ENCODE measurements around the gene ETS1.

The ETS1 gene

GRCh38 chr11:128528294-128528693, 59.1 kb downstream of the ETS1 start:
- peaks cover 22% of the 10 kb centered on the region for H3K27me3 ChIP-seq (ENCODE audit: insufficient read depth, low read length)

GRCh38 chr11:128527046-128527445, 60.3 kb downstream of the ETS1 start:
- Histone ChIP-seq H3K4me3 (ENCODE audit: low read length) (no peak overlapping the region), H3K9me3 (ENCODE audit: low read length) (no peaks in the 10 kb centered on the region), H3K36me3 (ENCODE audit: insufficient read depth, low read length) (no peaks in the 10 kb centered on the region), H3K27me3 (ENCODE audit: insufficient read depth, low read length) (peaks cover 19% of the 10 kb centered on the region), H3K4me1 (ENCODE audit: insufficient read depth, low read length) (peaks cover 30% of the 10 kb centered on the region), H2AFZ (ENCODE audit: low read depth, low read length) (no peak overlapping the region)

More at GRCh38 chr11:128528294-128528693, 59.1 kb downstream of the ETS1 start:
- H3K9me3 ChIP-seq (ENCODE audit: low read length), result no peaks in the 10 kb centered on the region
- H3K4me1 ChIP-seq (ENCODE audit: insufficient read depth, low read length), result peaks cover 37% of the 10 kb centered on the region
- no peak overlapping the region for H2AFZ ChIP-seq (ENCODE audit: low read depth, low read length)
- H3K4me3 ChIP-seq (ENCODE audit: low read length), result no peak overlapping the region
- H3K36me3 ChIP-seq (ENCODE audit: insufficient read depth, low read length), result no peaks in the 10 kb centered on the region

GRCh38 chr11:128525411-128526243, 61.7 kb downstream of the ETS1 start:
- peaks cover 37% of the 10 kb centered on the region for H3K4me1 ChIP-seq (ENCODE audit: insufficient read depth, low read length)
- no peak overlapping the region for H2AFZ ChIP-seq (ENCODE audit: low read depth, low read length)
- H3K4me3 ChIP-seq (ENCODE audit: low read length), result no peak overlapping the region
- H3K36me3 ChIP-seq (ENCODE audit: insufficient read depth, low read length), result no peaks in the 10 kb centered on the region
- H3K9me3 ChIP-seq (ENCODE audit: low read length), result no peaks in the 10 kb centered on the region
- peaks cover 19% of the 10 kb centered on the region for H3K27me3 ChIP-seq (ENCODE audit: insufficient read depth, low read length)

GRCh38 chr11:128524172-128524571, 63.2 kb downstream of the ETS1 start:
- Histone ChIP-seq H3K9me3 (ENCODE audit: low read length) (no peaks in the 10 kb centered on the region), H3K27me3 (ENCODE audit: insufficient read depth, low read length) (peaks cover 5% of the 10 kb centered on the region), H3K36me3 (ENCODE audit: insufficient read depth, low read length) (no peaks in the 10 kb centered on the region)

GRCh38 chr11:128523641-128524040, 63.7 kb downstream of the ETS1 start:
- Histone ChIP-seq H3K4me3 (ENCODE audit: low read length) (no peak overlapping the region), H2AFZ (ENCODE audit: low read depth, low read length) (no peak overlapping the region), H3K9me3 (ENCODE audit: low read length) (no peaks in the 10 kb centered on the region), H3K36me3 (ENCODE audit: insufficient read depth, low read length) (no peaks in the 10 kb centered on the region), H3K4me1 (ENCODE audit: insufficient read depth, low read length) (peaks cover 37% of the 10 kb centered on the region), H3K27me3 (ENCODE audit: insufficient read depth, low read length) (peaks cover 5% of the 10 kb centered on the region)

More at GRCh38 chr11:128524172-128524571, 63.2 kb downstream of the ETS1 start:
- Histone ChIP-seq H3K4me1 (ENCODE audit: insufficient read depth, low read length) (peaks cover 42% of the 10 kb centered on the region), H3K4me3 (ENCODE audit: low read length) (no peak overlapping the region), H2AFZ (ENCODE audit: low read depth, low read length) (no peak overlapping the region)

- Histone ChIP-seq H3K4me1 (ENCODE audit: insufficient read depth, low read length) (peaks cover 31% of the 10 kb centered on the region), H2AFZ (ENCODE audit: low read depth, low read length) (peak overlapping the region; percentile 52), H3K9me3 (ENCODE audit: low read length) (no peaks in the 10 kb centered on the region), H3K4me3 (ENCODE audit: low read length) (peak overlapping the region; percentile 61), H3K36me3 (ENCODE audit: insufficient read depth, low read length) (no peaks in the 10 kb centered on the region), H3K27me3 (ENCODE audit: insufficient read depth, low read length) (peaks cover 5% of the 10 kb centered on the region)
Observed at GRCh38 chr11:128522943-128523518, 64.3 kb downstream of the ETS1 start.

- Histone ChIP-seq H3K36me3 (ENCODE audit: insufficient read depth, low read length) (no peaks in the 10 kb centered on the region), H2AFZ (ENCODE audit: low read depth, low read length) (peak overlapping the region; percentile 78), H3K4me3 (ENCODE audit: low read length) (peak overlapping the region; percentile 61), H3K9me3 (ENCODE audit: low read length) (no peaks in the 10 kb centered on the region), H3K4me1 (ENCODE audit: insufficient read depth, low read length) (peaks cover 24% of the 10 kb centered on the region), H3K27me3 (ENCODE audit: insufficient read depth, low read length) (peaks cover 5% of the 10 kb centered on the region)
Observed at GRCh38 chr11:128522055-128522942, 65.1 kb downstream of the ETS1 start.

GRCh38 chr11:128521682-128522054, 65.7 kb downstream of the ETS1 start:
- no peaks in the 10 kb centered on the region for H3K36me3 ChIP-seq (ENCODE audit: insufficient read depth, low read length)
- peaks cover 22% of the 10 kb centered on the region for H3K4me1 ChIP-seq (ENCODE audit: insufficient read depth, low read length)
- H2AFZ ChIP-seq (ENCODE audit: low read depth, low read length), result peak overlapping the region; percentile 78
- peaks cover 5% of the 10 kb centered on the region for H3K27me3 ChIP-seq (ENCODE audit: insufficient read depth, low read length)
- no peaks in the 10 kb centered on the region for H3K9me3 ChIP-seq (ENCODE audit: low read length)
- H3K4me3 ChIP-seq (ENCODE audit: low read length), result peak overlapping the region; percentile 59

- H2AFZ ChIP-seq (ENCODE audit: low read depth, low read length), result peak overlapping the region; percentile 78
- no peaks in the 10 kb centered on the region for H3K36me3 ChIP-seq (ENCODE audit: insufficient read depth, low read length)
- peaks cover 5% of the 10 kb centered on the region for H3K27me3 ChIP-seq (ENCODE audit: insufficient read depth, low read length)
- H3K4me3 ChIP-seq (ENCODE audit: low read length), result peak overlapping the region; percentile 59
- H3K4me1 ChIP-seq (ENCODE audit: insufficient read depth, low read length), result peaks cover 21% of the 10 kb centered on the region
- no peaks in the 10 kb centered on the region for H3K9me3 ChIP-seq (ENCODE audit: low read length)
Observed at GRCh38 chr11:128520888-128521681, 66.3 kb downstream of the ETS1 start.

GRCh38 chr11:128520206-128520887, 67.0 kb downstream of the ETS1 start:
- Histone ChIP-seq H3K4me3 (ENCODE audit: low read length) (peak overlapping the region; percentile 59), H3K9me3 (ENCODE audit: low read length) (no peaks in the 10 kb centered on the region), H3K27me3 (ENCODE audit: insufficient read depth, low read length) (peaks cover 5% of the 10 kb centered on the region), H2AFZ (ENCODE audit: low read depth, low read length) (no peak overlapping the region), H3K36me3 (ENCODE audit: insufficient read depth, low read length) (no peaks in the 10 kb centered on the region), H3K4me1 (ENCODE audit: insufficient read depth, low read length) (peaks cover 20% of the 10 kb centered on the region)

- Histone ChIP-seq H3K4me1 (ENCODE audit: insufficient read depth, low read length) (peaks cover 20% of the 10 kb centered on the region), H3K9me3 (ENCODE audit: low read length) (no peaks in the 10 kb centered on the region), H3K4me3 (ENCODE audit: low read length) (no peak overlapping the region), H3K36me3 (ENCODE audit: insufficient read depth, low read length) (no peaks in the 10 kb centered on the region), H2AFZ (ENCODE audit: low read depth, low read length) (no peak overlapping the region), H3K27me3 (ENCODE audit: insufficient read depth, low read length) (peaks cover 5% of the 10 kb centered on the region)
Observed at GRCh38 chr11:128519338-128519737, 68.0 kb downstream of the ETS1 start.
